ENCODE measurements around the gene PDE4D.

The PDE4D gene

GRCh38 chr5:59645380-59645779 lies 248.1 kb downstream of the PDE4D start:
- no peak for DNase-seq
- TF ChIP-seq, protein P1, sequence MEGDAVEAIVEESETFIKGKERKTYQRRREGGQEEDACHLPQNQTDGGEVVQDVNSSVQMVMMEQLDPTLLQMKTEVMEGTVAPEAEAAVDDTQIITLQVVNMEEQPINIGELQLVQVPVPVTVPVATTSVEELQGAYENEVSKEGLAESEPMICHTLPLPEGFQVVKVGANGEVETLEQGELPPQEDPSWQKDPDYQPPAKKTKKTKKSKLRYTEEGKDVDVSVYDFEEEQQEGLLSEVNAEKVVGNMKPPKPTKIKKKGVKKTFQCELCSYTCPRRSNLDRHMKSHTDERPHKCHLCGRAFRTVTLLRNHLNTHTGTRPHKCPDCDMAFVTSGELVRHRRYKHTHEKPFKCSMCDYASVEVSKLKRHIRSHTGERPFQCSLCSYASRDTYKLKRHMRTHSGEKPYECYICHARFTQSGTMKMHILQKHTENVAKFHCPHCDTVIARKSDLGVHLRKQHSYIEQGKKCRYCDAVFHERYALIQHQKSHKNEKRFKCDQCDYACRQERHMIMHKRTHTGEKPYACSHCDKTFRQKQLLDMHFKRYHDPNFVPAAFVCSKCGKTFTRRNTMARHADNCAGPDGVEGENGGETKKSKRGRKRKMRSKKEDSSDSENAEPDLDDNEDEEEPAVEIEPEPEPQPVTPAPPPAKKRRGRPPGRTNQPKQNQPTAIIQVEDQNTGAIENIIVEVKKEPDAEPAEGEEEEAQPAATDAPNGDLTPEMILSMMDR (IDR thresholded peaks at IDR 0.05) = no peak
- H3K9me3 ChIP-seq = no peaks in the 10 kb centered on the region
- peaks cover 0 to 23% (median 9%) of the 10 kb centered on the region in 4 donors for H3K4me1 ChIP-seq
- no peaks in the 10 kb centered on the region for H3K27me3 ChIP-seq
- no peak overlapping the region for H3K27ac ChIP-seq
- no peaks in the 10 kb centered on the region for H3K36me3 ChIP-seq
- H3K4me3 ChIP-seq = no peak overlapping the region
- intact Hi-C loops (cut with DNase I; ENCODE audit: low total_unique reads) = no loop called here

GRCh38 chr5:59640411-59640810 lies 253.1 kb downstream of the PDE4D start:
- no peaks in the 10 kb centered on the region for H3K27me3 ChIP-seq
- H3K4me1 ChIP-seq = peaks cover 0 to 26% (median 0%) of the 10 kb centered on the region in 4 donors
- intact Hi-C loops (cut with DNase I; ENCODE audit: low total_unique reads) = no loop called here
- no peak for DNase-seq
- no peak overlapping the region for H3K4me3 ChIP-seq
- TF ChIP-seq, protein P1 (IDR thresholded peaks at IDR 0.05) = no peak
- no peaks in the 10 kb centered on the region for H3K9me3 ChIP-seq
- H3K36me3 ChIP-seq = no peaks in the 10 kb centered on the region
- no peak overlapping the region for H3K27ac ChIP-seq

GRCh38 chr5:59637884-59638580 lies 255.5 kb downstream of the PDE4D start:
- no peak for DNase-seq
- Histone ChIP-seq H3K36me3 (no peaks in the 10 kb centered on the region), H3K4me1 (peaks cover 0 to 26% (median 0%) of the 10 kb centered on the region in 4 donors), H3K27me3 (no peaks in the 10 kb centered on the region), H3K27ac (no peak overlapping the region), H3K9me3 (no peaks in the 10 kb centered on the region), H3K4me3 (no peak overlapping the region)
- TF ChIP-seq, protein P1 (IDR thresholded peaks at IDR 0.05) = no peak
- intact Hi-C loops (cut with DNase I; ENCODE audit: low total_unique reads) = no loop called here

DNA sequence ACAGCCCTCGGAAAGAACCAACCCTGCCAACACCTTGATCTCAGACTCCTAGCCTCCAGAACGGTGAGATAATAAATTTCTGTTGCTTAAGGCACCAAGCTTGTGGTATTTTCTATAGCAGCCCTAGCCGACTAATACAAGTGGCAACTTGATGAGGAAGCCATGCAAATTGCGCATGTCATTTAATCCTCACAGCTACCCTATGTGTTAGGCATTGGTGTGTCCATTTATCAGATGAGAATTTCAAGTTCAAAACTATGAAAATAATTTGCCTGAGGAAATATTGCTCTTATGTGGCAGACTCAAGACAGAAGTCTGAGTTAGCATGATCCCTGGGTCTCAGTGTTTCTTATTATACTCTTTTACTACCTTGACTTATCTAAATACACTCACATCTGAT lies 264.0 kb downstream of the PDE4D start:
- peaks cover 0 to 16% (median 0%) of the 10 kb centered on the region in 4 donors for H3K4me1 ChIP-seq
- H3K27ac ChIP-seq = no peak overlapping the region
- intact Hi-C loops (cut with DNase I; ENCODE audit: low total_unique reads) = no loop called here
- no peaks in the 10 kb centered on the region for H3K36me3 ChIP-seq
- no peak overlapping the region for H3K4me3 ChIP-seq
- no peak for DNase-seq
- TF ChIP-seq, protein P1 (IDR thresholded peaks at IDR 0.05) = no peak
- H3K27me3 ChIP-seq = no peaks in the 10 kb centered on the region
- H3K9me3 ChIP-seq = no peaks in the 10 kb centered on the region

DNA sequence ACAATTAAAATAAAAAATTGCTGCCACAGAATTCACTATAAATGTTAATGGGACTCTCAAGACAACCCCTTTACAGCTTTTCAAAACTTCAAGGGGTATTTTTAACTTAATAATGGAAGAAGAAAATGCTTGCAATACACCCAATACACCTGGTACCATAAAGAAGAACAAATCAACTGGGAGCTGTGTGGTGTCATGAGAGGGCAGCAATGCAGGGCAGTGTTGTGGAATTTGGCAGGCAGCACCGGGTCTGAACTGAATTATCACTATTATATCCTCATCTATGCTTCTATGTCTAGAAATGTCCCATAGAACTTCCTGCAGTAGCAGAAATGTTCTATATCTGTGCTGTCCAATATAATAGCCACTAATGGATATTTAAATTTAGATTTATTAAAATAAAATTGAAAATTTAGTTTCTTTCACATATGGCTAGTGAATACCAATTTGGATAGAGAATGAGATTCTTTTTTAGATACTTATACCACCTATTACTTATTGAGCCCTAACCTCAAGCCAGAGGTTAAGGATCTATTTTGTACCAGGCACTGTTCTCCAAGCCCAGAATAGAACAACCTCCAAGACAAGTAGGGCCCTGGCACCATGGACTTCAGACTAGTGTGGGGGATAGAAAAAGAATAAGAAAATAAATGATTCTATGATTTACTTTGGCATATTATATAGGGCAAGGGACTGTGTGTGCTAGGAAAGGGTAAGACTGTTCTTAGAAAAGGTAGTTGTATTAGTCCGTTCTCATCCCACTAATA lies 265.3 kb downstream of the PDE4D start:
- H3K27me3 ChIP-seq = no peaks in the 10 kb centered on the region
- DNase-seq = no peak
- TF ChIP-seq, protein P1 (IDR thresholded peaks at IDR 0.05) = no peak
- H3K9me3 ChIP-seq = no peaks in the 10 kb centered on the region
- H3K36me3 ChIP-seq = no peaks in the 10 kb centered on the region
- H3K4me1 ChIP-seq = peaks cover 0 to 16% (median 0%) of the 10 kb centered on the region in 4 donors
- H3K4me3 ChIP-seq = no peak overlapping the region
- intact Hi-C loops (cut with DNase I; ENCODE audit: low total_unique reads) = no loop called here
- H3K27ac ChIP-seq = peak overlapping the region in 1 of 2 donors; percentile 3

All from tibial artery (tissue), 4 donors.